Activated naive CD8-positive, alpha-beta T cell treated with anti-CD3 and anti-CD28 coated beads, Interleukin-2, amount 10 ng/mL, durations not matched to agents 7 days and 5 days (primary cell): ENCODE measurements around the gene AHCY. TPM values are rescaled to one million over a fixed set of nuclear protein-coding genes. Genes with fewer than 3 reads are reported as not detected.
"Not testable (repeated sequence)": the region's sequence is repeated elsewhere in the genome, so short reads cannot be mapped to it uniquely, and the experiment has no call there.

Experiments used
- ATAC-seq: fragments of 150-1000 bp; cut with Tn5 transposase; one replicate; pipeline ENCODE4 v1.10.0; 2021; ENCODE audit warnings: low read depth, moderate library complexity
- POLR2A ChIA-PET: fragments of 350-600 bp; sonication (Branson Sonifier 250); formaldehyde crosslinking; loops from one replicate; lab custom pipeline; 2021; ENCODE audit warnings: antibody characterized with exemption; lab: Charles Lee
- DNase-seq: peaks from one replicate; pipeline ENCODE4 v3.0.0; 2021
- H3K27ac Mint-ChIP-seq: one replicate; pipeline ENCODE4 v1.8.0; 2022; ENCODE audit warnings: mild to moderate bottlenecking, mixed read lengths
- H3K27me3 Mint-ChIP-seq: one replicate; pipeline ENCODE4 v1.8.0; 2022; ENCODE audit warnings: mild to moderate bottlenecking, moderate library complexity, mixed read lengths
- H3K36me3 Mint-ChIP-seq: one replicate; pipeline ENCODE4 v1.8.0; 2021; ENCODE audit warnings: mild to moderate bottlenecking, mixed read lengths
- H3K4me1 Mint-ChIP-seq: one replicate; pipeline ENCODE4 v1.8.0; 2021; ENCODE audit warnings: mixed read lengths
- H3K4me3 Mint-ChIP-seq: one replicate; pipeline ENCODE4 v1.8.0; 2022; ENCODE audit warnings: mild to moderate bottlenecking, moderate library complexity, mixed read lengths
- H3K9me3 Mint-ChIP-seq: one replicate; pipeline ENCODE4 v1.8.0; 2021; ENCODE audit warnings: mixed read lengths
- total RNA-seq, 2 experiments: library from RNA; stranded (reverse); gene quantifications; one replicate each; pipeline ENCODE4 v1.2.3, GENCODE V29; 2021

AHCY gene
- total RNA-seq, 2 experiments from 2014 or later, result 51.8 to 55.0 TPM

DNA sequence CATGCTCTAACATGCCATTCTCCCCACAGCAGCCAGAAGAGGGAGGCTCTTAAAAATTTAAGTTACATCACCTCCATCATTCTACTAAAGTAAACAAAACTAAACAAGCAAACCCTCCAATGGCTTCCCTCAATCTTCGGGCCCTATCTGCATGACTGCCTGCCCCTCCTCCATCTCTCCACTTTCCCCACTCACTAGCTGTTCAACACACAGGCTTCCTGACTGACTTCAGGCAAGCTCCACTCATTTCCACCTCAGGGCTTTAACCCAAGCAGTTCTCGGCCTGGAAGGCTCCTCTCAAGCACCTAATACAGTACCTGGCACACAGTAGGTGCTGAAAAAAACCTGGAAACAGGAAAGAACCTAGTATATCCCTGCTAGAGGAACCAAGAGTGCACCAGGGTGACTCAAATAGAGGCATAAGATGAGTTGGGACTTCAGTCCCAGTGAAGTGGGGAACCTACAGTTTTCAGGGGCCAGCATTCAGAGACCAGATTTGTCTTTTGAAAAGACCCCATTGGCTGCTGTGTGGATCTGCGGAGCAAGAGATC lies 2.8 kb downstream of the AHCY start:
- Mint-ChIP-seq H3K36me3 (no peaks in the 10 kb centered on the region), H3K27me3 (peaks cover 1% of the 10 kb centered on the region), H3K9me3 (no peaks in the 10 kb centered on the region), H3K4me1 (peaks cover 23% of the 10 kb centered on the region), H3K4me3 (no peak overlapping the region), H3K27ac (no peak overlapping the region)
- ATAC-seq (no peak), DNase-seq (no peak)
- POLR2A ChIA-PET, result no interaction called here

DNA sequence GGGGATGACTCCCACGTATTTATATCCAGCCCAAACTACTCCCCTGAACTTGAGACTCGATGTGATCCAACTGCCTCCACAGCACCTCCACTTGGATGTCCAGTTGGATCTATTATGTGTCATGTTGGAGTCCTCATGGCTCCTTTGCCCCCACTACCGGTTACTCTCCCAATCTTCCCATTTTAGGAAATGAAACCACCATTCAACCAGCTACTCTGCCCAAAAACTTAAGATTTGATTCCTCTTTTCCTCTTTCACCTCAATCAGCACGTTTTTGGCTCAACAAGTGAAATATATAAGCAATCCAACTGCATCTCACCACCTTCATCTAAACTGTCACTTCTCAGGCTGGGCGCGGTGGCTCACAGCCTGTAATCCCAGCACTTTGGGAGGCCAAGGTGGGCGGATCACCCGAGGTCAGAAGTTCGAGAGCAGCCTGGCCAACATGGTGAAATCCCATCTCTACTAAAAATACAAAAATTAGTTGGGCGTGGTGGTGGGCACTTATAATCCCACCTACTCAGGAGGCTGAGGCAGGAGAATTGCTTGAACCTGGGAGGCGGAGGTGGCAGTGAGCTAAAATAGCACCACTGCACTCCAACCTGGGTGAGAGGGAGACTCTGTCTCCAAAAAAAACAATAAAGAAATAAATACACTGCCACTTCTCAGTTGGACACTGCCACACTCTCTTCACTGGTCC lies 3.4 kb downstream of the AHCY start:
- Mint-ChIP-seq H3K4me3 (no peak overlapping the region), H3K9me3 (no peaks in the 10 kb centered on the region), H3K27ac (no peak overlapping the region), H3K27me3 (no peaks in the 10 kb centered on the region), H3K36me3 (no peaks in the 10 kb centered on the region), H3K4me1 (peaks cover 23% of the 10 kb centered on the region)
- POLR2A ChIA-PET, result no interaction called here
- DNase-seq (no peak), ATAC-seq (no peak)

DNA sequence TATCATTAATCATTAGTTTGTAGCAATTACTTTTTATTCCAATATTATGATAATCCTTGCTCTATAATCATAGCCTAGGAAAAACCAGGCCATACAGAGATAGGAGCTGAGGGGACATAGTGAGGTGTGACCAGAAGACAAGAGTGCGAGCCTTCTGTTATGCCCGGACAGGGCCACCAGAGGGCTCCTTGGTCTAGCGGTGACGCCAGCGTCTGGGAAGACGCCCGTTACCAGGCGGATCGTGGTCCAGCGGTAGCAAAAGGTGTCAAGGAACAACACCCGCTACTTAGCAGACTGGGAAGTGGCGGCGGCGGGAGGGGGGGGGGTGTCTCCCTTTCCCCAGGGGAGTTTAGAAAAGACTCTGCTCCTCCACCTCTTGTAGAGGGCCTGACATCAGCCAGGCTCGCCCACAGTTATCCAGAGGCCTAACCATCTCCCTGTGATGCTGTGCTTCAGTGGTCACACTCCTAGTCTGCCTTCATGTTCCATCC lies 4.8 kb downstream of the AHCY start:
- ATAC-seq, H3K36me3 Mint-ChIP-seq, POLR2A ChIA-PET, H3K27ac Mint-ChIP-seq, H3K9me3 Mint-ChIP-seq, DNase-seq, H3K27me3 Mint-ChIP-seq, H3K4me3 Mint-ChIP-seq: not testable (repeated sequence)
- peaks cover 19% of the 10 kb centered on the region for H3K4me1 Mint-ChIP-seq

DNA sequence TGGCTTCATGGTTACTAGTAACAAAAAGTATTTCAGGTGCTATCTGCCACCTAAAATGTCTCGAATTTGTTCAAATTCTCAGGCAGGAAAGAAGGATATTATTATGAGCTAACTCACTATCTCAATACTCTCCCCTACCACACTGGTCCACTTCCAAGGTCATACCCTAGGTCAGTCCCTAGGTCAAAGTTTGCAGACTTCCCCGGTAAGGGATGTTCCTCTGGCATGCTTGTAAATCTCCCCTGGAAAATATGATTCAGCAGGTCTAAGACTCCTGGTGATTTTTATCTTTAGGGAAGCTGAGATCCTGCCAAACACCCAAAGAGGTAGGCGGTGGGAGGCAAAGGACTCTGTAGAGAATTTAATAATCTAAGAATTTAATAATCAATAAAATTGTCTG lies 6.7 kb downstream of the AHCY start:
- no peaks in the 10 kb centered on the region for H3K9me3 Mint-ChIP-seq
- DNase-seq, result no peak
- no peak overlapping the region for H3K4me3 Mint-ChIP-seq
- H3K27ac Mint-ChIP-seq, result no peak overlapping the region
- ATAC-seq, result no peak
- no peaks in the 10 kb centered on the region for H3K27me3 Mint-ChIP-seq
- POLR2A ChIA-PET, result no interaction called here
- H3K4me1 Mint-ChIP-seq, result peaks cover 8% of the 10 kb centered on the region
- peaks cover 3% of the 10 kb centered on the region for H3K36me3 Mint-ChIP-seq

DNA sequence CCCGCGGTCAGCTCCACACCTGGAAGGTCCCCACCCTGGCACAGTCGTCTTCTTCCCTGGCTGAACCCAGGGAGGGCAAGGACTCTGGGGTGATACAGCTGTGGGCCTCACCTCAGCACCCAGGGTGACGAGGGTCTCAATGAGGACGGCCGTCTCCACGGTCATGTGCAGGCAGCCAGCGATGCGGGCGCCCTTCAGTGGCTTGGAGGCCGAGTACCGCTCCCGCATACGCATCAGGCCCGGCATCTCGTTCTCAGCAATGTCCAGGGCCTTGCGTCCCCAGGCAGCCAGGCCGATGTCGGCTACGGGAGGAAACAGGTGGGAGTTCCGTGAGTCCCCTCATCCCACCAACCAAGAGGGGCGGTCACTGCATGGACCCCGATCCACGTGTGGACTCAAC lies 7.9 kb downstream of the AHCY start:
- Mint-ChIP-seq H3K4me1 (peaks cover 3% of the 10 kb centered on the region), H3K4me3 (no peak overlapping the region)
- POLR2A ChIA-PET, result interaction anchor here (0.6 kb wide), 1 partner anchor 10 kb away, joined by 3 read pairs; no protein-coding TSS in a partner anchor

DNA sequence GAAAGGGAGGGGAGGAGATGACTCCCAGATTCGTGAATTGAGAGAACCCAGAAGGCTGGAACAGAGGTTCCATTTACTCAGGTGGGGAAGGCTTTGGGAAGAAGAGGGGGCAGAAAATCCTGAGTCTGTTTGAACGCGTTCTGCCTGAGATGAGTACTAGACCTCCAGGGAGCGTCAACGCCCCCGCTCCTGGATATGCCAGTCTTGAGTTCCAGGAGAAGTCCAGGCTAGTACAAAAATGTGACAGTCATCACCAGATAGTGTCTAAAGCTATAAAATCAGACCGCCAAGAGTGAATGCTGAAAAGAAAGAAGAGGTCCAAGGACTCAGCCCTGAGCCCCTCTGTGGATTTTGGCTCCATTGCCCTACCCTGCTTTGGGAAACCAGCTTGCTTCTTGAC lies 8.6 kb downstream of the AHCY start:
- H3K36me3 Mint-ChIP-seq, result peaks cover 17% of the 10 kb centered on the region
- H3K27ac Mint-ChIP-seq, result no peak overlapping the region
- DNase-seq, result no peak
- no peaks in the 10 kb centered on the region for H3K27me3 Mint-ChIP-seq
- H3K4me3 Mint-ChIP-seq, result no peak overlapping the region
- H3K9me3 Mint-ChIP-seq, result no peaks in the 10 kb centered on the region
- peaks cover 3% of the 10 kb centered on the region for H3K4me1 Mint-ChIP-seq
- no peak for ATAC-seq
- POLR2A ChIA-PET, result interaction anchor here (0.5 to 0.6 kb wide), 2 partner anchors 11 to 100 kb away, joined by 3 to 4 read pairs; no protein-coding TSS in a partner anchor

More for the DNA sequence above, 7.9 kb downstream of the AHCY start:
- no peaks in the 10 kb centered on the region for H3K9me3 Mint-ChIP-seq
- H3K36me3 Mint-ChIP-seq, result peaks cover 11% of the 10 kb centered on the region
- no peak overlapping the region for H3K27ac Mint-ChIP-seq
- ATAC-seq (no peak), DNase-seq (no peak)
- H3K27me3 Mint-ChIP-seq, result no peaks in the 10 kb centered on the region

DNA sequence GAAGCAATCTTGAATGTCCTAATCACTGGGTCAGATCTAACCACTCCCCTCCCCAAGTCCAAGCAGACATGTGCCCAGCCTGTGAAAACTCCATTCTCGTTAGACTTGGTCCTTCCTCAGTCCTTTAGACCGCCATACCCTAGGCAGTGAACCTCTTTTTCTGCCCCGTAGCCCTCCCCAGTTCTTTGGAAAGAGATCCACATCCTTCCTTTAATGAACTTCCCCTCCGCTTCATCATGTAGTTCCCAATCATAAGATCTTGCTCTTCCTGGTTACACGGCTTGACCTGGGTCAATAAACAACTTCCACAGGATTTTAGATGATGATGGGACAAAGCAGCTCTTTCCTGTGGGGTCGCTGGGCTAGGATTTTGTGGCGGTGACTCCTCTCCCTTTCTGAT lies 9.6 kb downstream of the AHCY start:
- Mint-ChIP-seq H3K4me3 (no peak overlapping the region), H3K27ac (no peak overlapping the region), H3K27me3 (no peaks in the 10 kb centered on the region), H3K4me1 (peaks cover 3% of the 10 kb centered on the region), H3K9me3 (no peaks in the 10 kb centered on the region), H3K36me3 (peaks cover 19% of the 10 kb centered on the region)
- DNase-seq (no peak), ATAC-seq (no peak)
- POLR2A ChIA-PET, result no interaction called here

DNA sequence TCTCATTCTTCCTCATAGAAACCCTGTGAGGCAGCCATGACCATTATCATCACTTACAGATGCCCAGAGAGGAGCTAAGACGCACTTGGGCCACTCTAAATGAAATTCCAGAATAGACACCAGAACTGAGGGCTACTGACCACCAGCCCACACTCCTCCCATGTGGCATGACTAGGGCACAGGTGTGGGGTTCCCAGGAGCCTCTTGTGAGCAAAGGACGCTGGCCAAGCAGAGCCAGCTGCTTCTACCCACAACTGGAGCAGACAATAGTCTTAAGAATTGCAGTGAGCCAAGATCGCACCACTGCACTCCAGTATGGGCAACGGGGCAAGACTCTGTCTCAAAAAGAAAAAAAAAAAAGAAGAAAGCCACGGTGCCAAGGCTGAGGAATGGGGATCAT lies 10.0 kb downstream of the AHCY start:
- Mint-ChIP-seq H3K27me3 (no peaks in the 10 kb centered on the region), H3K4me1 (peaks cover 3% of the 10 kb centered on the region), H3K4me3 (no peak overlapping the region), H3K36me3 (peaks cover 19% of the 10 kb centered on the region), H3K27ac (no peak overlapping the region), H3K9me3 (no peaks in the 10 kb centered on the region)
- ATAC-seq (no peak), DNase-seq (no peak)
- POLR2A ChIA-PET, result no interaction called here

DNA sequence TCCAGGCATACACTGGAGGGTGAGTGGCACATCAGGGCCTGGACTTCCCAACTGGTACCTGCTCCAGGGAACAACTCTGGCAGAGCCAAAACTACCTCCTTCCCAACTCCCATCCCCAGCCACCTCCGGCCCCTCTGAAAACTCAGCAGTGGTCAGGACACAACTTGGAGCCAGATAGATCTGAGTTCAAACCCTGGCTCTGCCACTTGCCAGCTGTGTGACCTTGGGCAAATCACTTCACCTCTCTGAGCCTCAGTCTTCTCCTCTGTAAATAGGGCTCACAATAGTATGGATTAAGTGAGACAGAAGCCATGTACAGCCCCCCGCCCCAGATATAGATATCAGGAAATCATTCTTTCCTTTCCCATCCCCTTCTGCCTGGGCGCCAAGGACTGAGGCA lies 10.7 kb downstream of the AHCY start:
- Mint-ChIP-seq H3K9me3 (no peaks in the 10 kb centered on the region), H3K36me3 (peaks cover 20% of the 10 kb centered on the region), H3K4me3 (no peak overlapping the region), H3K27me3 (no peaks in the 10 kb centered on the region), H3K27ac (no peak overlapping the region), H3K4me1 (peaks cover 3% of the 10 kb centered on the region)
- DNase-seq (no peak), ATAC-seq (no peak)
- POLR2A ChIA-PET, result no interaction called here

DNA sequence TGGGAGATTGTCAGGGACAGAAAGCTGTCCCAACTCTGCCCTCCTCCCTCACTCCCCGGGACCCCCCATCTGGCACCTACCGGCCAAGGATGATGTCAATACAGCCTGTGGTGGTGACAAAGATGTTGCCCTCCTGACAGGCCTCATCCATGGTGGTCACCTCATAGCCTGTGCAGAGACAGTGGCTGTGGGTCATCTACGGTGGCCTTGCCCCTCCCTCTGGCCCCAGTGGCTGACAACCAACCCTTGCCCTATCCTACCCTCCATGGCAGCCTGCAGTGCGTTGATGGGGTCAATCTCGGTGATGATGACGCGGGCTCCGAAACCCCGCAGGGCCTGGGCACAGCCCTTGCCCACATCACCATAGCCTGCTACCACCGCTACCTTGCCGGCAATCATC lies 12.7 kb downstream of the AHCY start:
- no peak for ATAC-seq
- Mint-ChIP-seq H3K27me3 (no peaks in the 10 kb centered on the region), H3K4me3 (no peak overlapping the region), H3K36me3 (peaks cover 25% of the 10 kb centered on the region), H3K4me1 (peaks cover 2% of the 10 kb centered on the region), H3K27ac (no peak overlapping the region), H3K9me3 (no peaks in the 10 kb centered on the region)
- DNase-seq, result no peak
- POLR2A ChIA-PET, result no interaction called here

DNA sequence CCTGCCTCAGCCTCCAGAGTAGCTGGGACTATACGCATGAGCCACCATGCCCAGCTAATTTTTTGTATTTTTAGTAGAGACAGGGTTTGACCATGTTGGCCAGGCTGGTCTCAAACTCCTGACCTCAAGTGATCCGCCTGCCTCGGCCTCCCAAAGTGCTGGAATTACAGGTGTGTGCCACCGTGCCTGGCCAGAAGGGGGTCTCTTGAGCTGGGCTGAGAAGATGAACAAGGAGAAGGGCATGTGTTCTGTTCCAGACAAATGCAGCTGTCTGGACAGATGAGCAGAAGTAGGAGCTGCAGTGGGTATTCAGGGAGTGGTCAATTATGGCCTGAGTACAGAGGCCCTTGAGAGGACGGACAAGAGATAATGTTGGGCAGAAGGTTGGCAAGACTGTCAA lies 15.7 kb downstream of the AHCY start:
- H3K27ac Mint-ChIP-seq, H3K4me3 Mint-ChIP-seq, ATAC-seq, DNase-seq, H3K27me3 Mint-ChIP-seq, H3K9me3 Mint-ChIP-seq, H3K4me1 Mint-ChIP-seq: not testable (repeated sequence)
- peaks cover 27% of the 10 kb centered on the region for H3K36me3 Mint-ChIP-seq
- POLR2A ChIA-PET, result interaction anchor here (1.6 kb wide), 1 partner anchor 15 kb away, joined by 3 read pairs; the partner anchor contains the start of gene AHCY

DNA sequence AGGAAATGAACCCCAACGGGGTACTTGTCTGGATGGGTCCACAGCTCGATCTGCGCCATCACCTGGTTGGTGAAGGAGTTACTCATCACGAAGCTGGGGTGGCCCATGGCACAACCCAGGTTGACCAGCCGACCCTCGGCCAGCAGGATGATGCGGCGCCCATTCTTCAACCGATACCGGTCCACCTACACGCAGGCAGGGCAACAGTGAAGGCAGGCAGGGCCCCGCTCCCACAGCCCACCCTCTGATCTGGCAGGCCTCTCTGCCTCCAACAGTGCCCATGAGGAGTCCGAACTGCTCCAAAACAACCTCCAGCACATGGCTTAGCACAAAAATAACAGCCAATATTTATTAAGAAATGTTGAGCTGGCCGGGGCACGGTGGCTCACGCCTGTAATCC lies 17.7 kb downstream of the AHCY start:
- Mint-ChIP-seq H3K4me1 (peaks cover 2% of the 10 kb centered on the region), H3K9me3 (no peaks in the 10 kb centered on the region), H3K27ac (no peak overlapping the region), H3K36me3 (peaks cover 20% of the 10 kb centered on the region), H3K27me3 (no peaks in the 10 kb centered on the region), H3K4me3 (no peak overlapping the region)
- ATAC-seq, result no peak
- no peak for DNase-seq
- POLR2A ChIA-PET, result no interaction called here

DNA sequence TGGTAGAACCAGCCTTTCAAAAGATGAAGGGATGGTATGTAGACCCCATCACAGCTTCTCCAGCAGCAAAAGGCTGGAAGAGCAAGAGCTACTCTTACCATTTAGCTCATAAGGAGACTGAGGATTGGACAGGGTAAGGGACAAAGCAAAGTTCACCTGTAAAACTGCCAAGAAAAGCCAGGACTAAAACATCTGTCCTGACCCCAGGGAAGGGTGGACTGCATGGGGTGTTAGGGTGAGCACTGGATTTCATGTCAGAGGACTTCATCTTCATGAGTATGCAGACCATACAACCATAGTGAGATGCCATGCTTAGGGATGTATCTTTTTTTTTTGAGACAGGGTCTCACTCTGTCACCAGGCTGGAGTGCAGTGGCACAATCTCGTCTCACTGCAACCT lies 19.3 kb downstream of the AHCY start:
- Mint-ChIP-seq H3K9me3 (no peaks in the 10 kb centered on the region), H3K4me1 (peaks cover 2% of the 10 kb centered on the region), H3K36me3 (peaks cover 12% of the 10 kb centered on the region), H3K27ac (no peak overlapping the region), H3K27me3 (no peaks in the 10 kb centered on the region), H3K4me3 (no peak overlapping the region)
- no peak for ATAC-seq
- POLR2A ChIA-PET, result interaction anchor here (0.6 kb wide), 1 partner anchor 20 kb away, joined by 3 read pairs; no protein-coding TSS in a partner anchor
- DNase-seq, result no peak

DNA sequence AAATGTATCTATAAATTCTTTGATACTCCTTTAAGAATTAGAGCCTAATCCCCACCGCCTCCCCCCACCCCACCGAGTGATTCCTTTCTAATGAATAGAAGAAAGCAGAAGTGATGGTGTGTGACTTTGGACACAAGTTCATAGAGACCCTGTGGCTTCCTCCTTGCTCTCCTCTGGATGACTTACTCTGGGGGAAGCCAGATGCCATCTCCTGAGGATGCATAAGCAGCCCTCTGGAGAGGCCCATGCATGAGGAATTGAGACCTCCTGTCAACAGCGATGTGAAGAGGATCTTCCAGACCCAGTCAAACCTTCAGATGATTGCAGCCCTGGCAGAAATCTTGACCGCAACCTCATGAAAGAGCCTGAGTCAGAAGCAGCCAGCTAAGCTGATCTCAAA lies 21.1 kb downstream of the AHCY start:
- DNase-seq, result no peak
- Mint-ChIP-seq H3K4me1 (no peaks in the 10 kb centered on the region), H3K27ac (no peak overlapping the region), H3K9me3 (no peaks in the 10 kb centered on the region), H3K27me3 (no peaks in the 10 kb centered on the region), H3K36me3 (peaks cover 15% of the 10 kb centered on the region), H3K4me3 (no peak overlapping the region)
- POLR2A ChIA-PET, result no interaction called here
- no peak for ATAC-seq
